HCT116 (cell line): ENCODE measurements around the gene TMEM52B. TPM values are rescaled to one million over a fixed set of nuclear protein-coding genes. Genes with fewer than 3 reads are reported as not detected.

Source experiments
- ATAC-seq: fragments of 200-7000 bp; cut with Tn5 transposase; 2 replicates; pipeline ENCODE4 v1.9.1; 2020; ENCODE audit warnings: mild to moderate bottlenecking, moderate library complexity
- BruUV-seq: library from RNA; stranded (reverse); fragments of 400-500 nt; replicated peaks from 2 replicates; lab custom pipeline; 2021; lab: Mats Ljungman, UMichigan
- CTCF ChIA-PET: fragments of 300-600 bp; sonication (Branson Sonifier 250); formaldehyde crosslinking; loops from one replicate; lab custom pipeline; 2021; ENCODE audit warnings: antibody characterized with exemption; lab: Charles Lee
- POLR2A ChIA-PET: fragments of 300-600, 350-600 bp; sonication (Branson Sonifier 250); formaldehyde crosslinking; loops from one replicate; lab custom pipeline; 2021; ENCODE audit warnings: antibody characterized with exemption; lab: Charles Lee
- RAD21 ChIA-PET, 2 experiments: fragments of 300-600 bp; sonication (Branson Sonifier 250); formaldehyde crosslinking; loops; one replicate each; lab custom pipeline; 2023; ENCODE audit warnings: low total read pairs in 2 of 2; ENCODE audit not compliant: uncharacterized antibody in 2 of 2, unreplicated experiment in 2 of 2, low non-redundant PET in 1 of 2; lab: Charles Lee
- DNase-seq: peaks from one replicate; pipeline ENCODE4 v3.0.0-alpha.2; 2010; ENCODE audit warnings: low read depth, low spot score
- H2AFZ ChIP-seq: fragments of 200-600 bp; shearing (Covaris generic), sonication (generic); 2 replicates; pipeline ENCODE4 v1.6.1; 2017; ENCODE audit warnings: low read depth, mixed run types, mixed read lengths, antibody characterized with exemption, low read length; ENCODE audit not compliant: poor library complexity, severe bottlenecking
- H3K27ac ChIP-seq: 2 replicates; pipeline ENCODE4 v1.5.1; 2012; ENCODE audit warnings: low read depth, low read length
- H3K27me3 ChIP-seq: fragments of 200-600 bp; sonication (generic); 2 replicates; pipeline ENCODE4 v1.6.1; 2016; ENCODE audit warnings: mixed run types, low read length, mixed read lengths; ENCODE audit not compliant: insufficient read depth
- H3K36me3 ChIP-seq, 2 experiments: fragments of 200-500 bp in 1 of 2; fragments of 200-600 bp in 1 of 2; sonication (Bioruptor generic) in 1 of 2; sonication (generic) in 1 of 2; 2 replicates each; pipeline versions ENCODE4 v1.5.1 to v1.6.1; 2014 to 2016; ENCODE audit warnings: low read length in 2 of 2, inconsistent platforms in 1 of 2, mixed read lengths in 1 of 2, mixed run types in 1 of 2; ENCODE audit not compliant: insufficient read depth in 2 of 2, control insufficient read depth in 1 of 2
- H3K4me1 ChIP-seq, 2 experiments: fragments of 200-600 bp in 1 of 2; sonication (generic) in 1 of 2; 2 replicates each; pipeline versions ENCODE4 v1.5.1 to v1.6.1; 2012 to 2017; ENCODE audit warnings: low read length in 2 of 2, inconsistent platforms in 1 of 2, mild to moderate bottlenecking in 1 of 2, mixed read lengths in 1 of 2, mixed run types in 1 of 2, moderate library complexity in 1 of 2; ENCODE audit not compliant: insufficient read depth in 2 of 2, control insufficient read depth in 1 of 2
- H3K4me2 ChIP-seq: fragments of 200-600 bp; sonication (generic); 2 replicates; pipeline ENCODE4 v1.6.1; 2017; ENCODE audit warnings: mixed run types, low read length, mixed read lengths
- H3K4me3 ChIP-seq, 2 experiments: fragments of 200-600 bp in 1 of 2; sonication (generic) in 1 of 2; replicated peaks in 1 of 2; 2 replicates each; pipeline ENCODE4 v1.5.1; 2011 to 2016; ENCODE audit warnings: low read length in 2 of 2, control low read depth in 1 of 2, low read depth in 1 of 2, mild to moderate bottlenecking in 1 of 2, mixed read lengths in 1 of 2, mixed run types in 1 of 2
- H3K79me2 ChIP-seq: fragments of 200-600 bp; sonication (generic); 2 replicates; pipeline ENCODE4 v1.6.1; 2017; ENCODE audit warnings: mild to moderate bottlenecking, mixed run types, low read length, moderate library complexity, mixed read lengths; ENCODE audit not compliant: insufficient read depth
- H3K9ac ChIP-seq: fragments of 200-600 bp; sonication (generic); 2 replicates; pipeline ENCODE4 v1.6.1; 2016; ENCODE audit warnings: low read length, mixed read lengths
- H3K9me2 ChIP-seq: fragments of 200-600 bp; sonication (generic), shearing (Covaris generic); 2 replicates; pipeline ENCODE4 v1.6.1; 2017; ENCODE audit warnings: mixed run types, mild to moderate bottlenecking, moderate library complexity; ENCODE audit not compliant: insufficient read depth
- H3K9me3 ChIP-seq, 2 experiments: fragments of 200-500 bp in 1 of 2; fragments of 200-600 bp in 1 of 2; sonication (Bioruptor generic) in 1 of 2; sonication (generic) in 1 of 2; 2 replicates each; pipeline ENCODE4 v1.6.1; 2014 to 2017; ENCODE audit warnings: low read length in 2 of 2, mixed read lengths in 2 of 2, inconsistent platforms in 1 of 2, low read depth in 1 of 2, mild to moderate bottlenecking in 1 of 2, mixed run types in 1 of 2, moderate library complexity in 1 of 2; ENCODE audit not compliant: control insufficient read depth in 1 of 2, insufficient read depth in 1 of 2
- H4K20me1 ChIP-seq: fragments of 200-600 bp; sonication (generic), shearing (Covaris generic); 2 replicates; pipeline ENCODE4 v1.6.1; 2017; ENCODE audit warnings: mixed run types, mild to moderate bottlenecking, moderate library complexity; ENCODE audit not compliant: insufficient read depth
- ATF3 ChIP-seq: IDR thresholded peaks from 2 replicates; pipeline ENCODE4 v1.6.1; 2012
- ELF1 ChIP-seq: IDR thresholded peaks from 2 replicates; pipeline ENCODE4 v1.6.1; 2012; ENCODE audit warnings: low read depth, borderline replicate concordance
- EZH2 ChIP-seq: fragments of 200-600 bp; sonication (generic); IDR thresholded peaks from 2 replicates; pipeline ENCODE4 v1.6.1; 2017; ENCODE audit warnings: antibody characterized with exemption, mixed run types
- POLR2A ChIP-seq: IDR thresholded peaks from 2 replicates; pipeline ENCODE4 v1.7.0; 2011; ENCODE audit warnings: borderline replicate concordance; ENCODE audit not compliant: insufficient read depth, insufficient read length; ENCODE audit errors: extremely low read depth
- RAD21 ChIP-seq: IDR thresholded peaks from 2 replicates; pipeline ENCODE4 v1.6.1; 2012; ENCODE audit warnings: low read depth, mild to moderate bottlenecking
- SP1 ChIP-seq: IDR thresholded peaks from 2 replicates; pipeline ENCODE4 v1.6.1; 2012; ENCODE audit warnings: low read depth
- YY1 ChIP-seq: IDR thresholded peaks from 2 replicates; pipeline ENCODE4 v1.6.1; 2011; ENCODE audit warnings: low read length, low read depth, moderate library complexity, mild to moderate bottlenecking; ENCODE audit not compliant: insufficient replicate concordance; ENCODE audit errors: extremely low read depth
- ZFX ChIP-seq: fragments of 450-650 bp; IDR thresholded peaks from 2 replicates; pipeline ENCODE4 v1.6.1; 2017
- ZNF274 ChIP-seq: fragments of 200-500 bp; sonication (Bioruptor generic); IDR thresholded peaks from 2 replicates; pipeline ENCODE4 v1.6.1; 2014; ENCODE audit warnings: mild to moderate bottlenecking, low read depth, low read length, inconsistent platforms
- intact Hi-C: fragments of 100-400 bp; cut with micrococcal nuclease; formaldehyde crosslinking; loops from 2 replicates; pipeline ENCODE4 v1.10.0; 2022
- total RNA-seq: library from RNA; stranded (reverse); gene quantifications from one replicate; pipeline ENCODE4 v1.2.1, GENCODE V29; 2021; ENCODE audit not compliant: unreplicated experiment
- TF ChIP-seq, protein P1 (sequence below): IDR thresholded peaks from 2 replicates; pipeline ENCODE4 v1.6.1; 2011; ENCODE audit warnings: mild to moderate bottlenecking, low read length, moderate library complexity; ENCODE audit not compliant: insufficient replicate concordance; ENCODE audit errors: extremely low read depth
- TF ChIP-seq, protein P2 (sequence below), 3 experiments: fragments of 200-600 bp in 1 of 3; sonication (generic) in 1 of 3; IDR thresholded peaks in 2 of 3; conservative IDR thresholded peaks in 1 of 3; 2 replicates each; pipeline ENCODE4 v1.5.1; 2012 to 2017; ENCODE audit warnings: low read depth in 2 of 3, low read length in 2 of 3, antibody characterized with exemption in 1 of 3, borderline replicate concordance in 1 of 3, control low read depth in 1 of 3, mild to moderate bottlenecking in 1 of 3, mixed read lengths in 1 of 3, mixed run types in 1 of 3, moderate library complexity in 1 of 3; ENCODE audit not compliant: insufficient read depth in 1 of 3

The TMEM52B gene
- total RNA-seq, 1 experiment from 2014 or later = not detected

GRCh38 chr12:10174986-10175614 is 3.7 kb upstream of the TMEM52B start:
- no peaks in the 10 kb centered on the region for H3K9me3 ChIP-seq
- H2AFZ ChIP-seq = no peak overlapping the region
- H3K4me1 ChIP-seq = no peaks in the 10 kb centered on the region
- H3K36me3 ChIP-seq = no peaks in the 10 kb centered on the region
- DNase-seq = no peak
- ChIA-PET CTCF (interaction anchor here (1.0 to 1.4 kb wide), 2 partner anchors 15 to 22 kb away, joined by 3 to 4 read pairs; no protein-coding TSS in a partner anchor), POLR2A (no interaction called here), RAD21 (no interaction called here)
- no peaks in the 10 kb centered on the region for H3K27me3 ChIP-seq
- no peaks in the 10 kb centered on the region for H4K20me1 ChIP-seq
- no peaks in the 10 kb centered on the region for H3K9me2 ChIP-seq
- no peak overlapping the region for H3K4me2 ChIP-seq
- intact Hi-C loops = no loop called here
- H3K9ac ChIP-seq = no peak overlapping the region
- no peak overlapping the region for H3K27ac ChIP-seq
- TF ChIP-seq ELF1 (no peak), YY1 (no peak), EZH2 (no peak), POLR2A (no peak), RAD21 (no peak), ZNF274 (no peak), ATF3 (no peak), ZFX (no peak), SP1 (no peak)
- TF ChIP-seq, protein P1, sequence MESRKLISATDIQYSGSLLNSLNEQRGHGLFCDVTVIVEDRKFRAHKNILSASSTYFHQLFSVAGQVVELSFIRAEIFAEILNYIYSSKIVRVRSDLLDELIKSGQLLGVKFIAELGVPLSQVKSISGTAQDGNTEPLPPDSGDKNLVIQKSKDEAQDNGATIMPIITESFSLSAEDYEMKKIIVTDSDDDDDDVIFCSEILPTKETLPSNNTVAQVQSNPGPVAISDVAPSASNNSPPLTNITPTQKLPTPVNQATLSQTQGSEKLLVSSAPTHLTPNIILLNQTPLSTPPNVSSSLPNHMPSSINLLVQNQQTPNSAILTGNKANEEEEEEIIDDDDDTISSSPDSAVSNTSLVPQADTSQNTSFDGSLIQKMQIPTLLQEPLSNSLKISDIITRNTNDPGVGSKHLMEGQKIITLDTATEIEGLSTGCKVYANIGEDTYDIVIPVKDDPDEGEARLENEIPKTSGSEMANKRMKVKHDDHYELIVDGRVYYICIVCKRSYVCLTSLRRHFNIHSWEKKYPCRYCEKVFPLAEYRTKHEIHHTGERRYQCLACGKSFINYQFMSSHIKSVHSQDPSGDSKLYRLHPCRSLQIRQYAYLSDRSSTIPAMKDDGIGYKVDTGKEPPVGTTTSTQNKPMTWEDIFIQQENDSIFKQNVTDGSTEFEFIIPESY = no peak
- TF ChIP-seq, protein P2, sequence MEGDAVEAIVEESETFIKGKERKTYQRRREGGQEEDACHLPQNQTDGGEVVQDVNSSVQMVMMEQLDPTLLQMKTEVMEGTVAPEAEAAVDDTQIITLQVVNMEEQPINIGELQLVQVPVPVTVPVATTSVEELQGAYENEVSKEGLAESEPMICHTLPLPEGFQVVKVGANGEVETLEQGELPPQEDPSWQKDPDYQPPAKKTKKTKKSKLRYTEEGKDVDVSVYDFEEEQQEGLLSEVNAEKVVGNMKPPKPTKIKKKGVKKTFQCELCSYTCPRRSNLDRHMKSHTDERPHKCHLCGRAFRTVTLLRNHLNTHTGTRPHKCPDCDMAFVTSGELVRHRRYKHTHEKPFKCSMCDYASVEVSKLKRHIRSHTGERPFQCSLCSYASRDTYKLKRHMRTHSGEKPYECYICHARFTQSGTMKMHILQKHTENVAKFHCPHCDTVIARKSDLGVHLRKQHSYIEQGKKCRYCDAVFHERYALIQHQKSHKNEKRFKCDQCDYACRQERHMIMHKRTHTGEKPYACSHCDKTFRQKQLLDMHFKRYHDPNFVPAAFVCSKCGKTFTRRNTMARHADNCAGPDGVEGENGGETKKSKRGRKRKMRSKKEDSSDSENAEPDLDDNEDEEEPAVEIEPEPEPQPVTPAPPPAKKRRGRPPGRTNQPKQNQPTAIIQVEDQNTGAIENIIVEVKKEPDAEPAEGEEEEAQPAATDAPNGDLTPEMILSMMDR (IDR thresholded peaks at IDR 0.05 in 2 of 3, conservative IDR thresholded peaks at IDR 0.05 in 1 of 3; ENCODE audit: borderline replicate concordance in 1 of 3, insufficient read depth in 1 of 3, low read depth in 2 of 3, low read length in 2 of 3) = no peak
- H3K79me2 ChIP-seq = no peaks in the 10 kb centered on the region
- BruUV-seq = no TSS peak
- no peak for ATAC-seq
- H3K4me3 ChIP-seq = no peak overlapping the region
